ENCODE results near the gene RBM10. TPM values are rescaled to one million over a fixed set of nuclear protein-coding genes. Genes with fewer than 3 reads are reported as not detected.

The RBM10 gene
- total RNA-seq, 1 experiment from 2014 or later = 69.5 TPM

DNA sequence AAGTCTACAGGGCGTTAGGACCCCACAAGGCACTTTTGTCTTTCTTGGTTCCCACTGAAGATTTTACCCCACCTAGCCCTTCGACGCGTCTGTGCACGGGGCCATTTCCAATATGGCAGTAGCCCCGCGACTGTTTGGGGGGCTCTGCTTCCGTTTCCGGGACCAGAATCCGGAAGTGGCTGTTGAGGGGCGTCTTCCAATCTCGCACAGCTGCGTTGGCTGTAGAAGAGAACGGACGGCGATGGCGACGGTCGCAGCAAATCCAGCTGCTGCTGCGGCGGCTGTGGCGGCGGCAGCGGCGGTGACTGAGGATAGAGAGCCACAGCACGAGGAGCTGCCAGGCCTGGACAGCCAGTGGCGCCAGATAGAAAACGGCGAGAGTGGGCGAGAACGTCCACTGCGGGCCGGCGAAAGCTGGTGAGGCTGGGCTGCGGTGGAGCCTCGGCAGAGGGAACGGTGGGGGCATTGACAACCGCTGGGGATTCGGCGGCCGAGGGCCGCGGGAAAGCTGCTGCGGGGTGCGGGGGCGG, 87.8 kb downstream of the RBM10 start, which contains the start of gene USP11:
Gene USP11 (plus strand): TSS at position 207 of the 530 bp plus-strand sequence. CDS start 35 bp downstream, at position 242.
- Mint-ChIP-seq H3K27me3 (ENCODE audit: insufficient read depth, unreplicated experiment) (peaks cover 53% of the 10 kb centered on the region), H3K36me3 (ENCODE audit: insufficient read depth, unreplicated experiment) (peaks cover 31% of the 10 kb centered on the region), H3K9me3 (ENCODE audit: unreplicated experiment) (no peaks in the 10 kb centered on the region), H3K27ac (ENCODE audit: low read depth, unreplicated experiment) (peak within 1 kb of the TSS; percentile 100), H3K4me3 (ENCODE audit: unreplicated experiment) (peak within 1 kb of the TSS; percentile 95), H3K4me1 (ENCODE audit: insufficient read depth, unreplicated experiment) (peaks cover 6% of the 10 kb centered on the region)
- DNase-seq (ENCODE audit: unreplicated experiment) = no peak
- BruUV-seq (replicated peaks) = TSS peak; percentile 79
- ChIA-PET CTCF (interaction anchor here (0.9 kb wide), 1 partner anchor 151 kb away, joined by 3 read pairs; no protein-coding TSS in a partner anchor), POLR2A (interaction anchor here (0.8 to 3.8 kb wide), 11 partner anchors 13 to 251 kb away, joined by 3 to 79 read pairs (median 5); partner anchors contain the start of genes CDK16, NDUFB11 and RBM10)
- TF ChIP-seq CTCF (IDR thresholded peaks at IDR 0.05; ENCODE audit: unreplicated experiment) = no peak
- intact Hi-C loops (cut with micrococcal nuclease) = no loop called here

DNA sequence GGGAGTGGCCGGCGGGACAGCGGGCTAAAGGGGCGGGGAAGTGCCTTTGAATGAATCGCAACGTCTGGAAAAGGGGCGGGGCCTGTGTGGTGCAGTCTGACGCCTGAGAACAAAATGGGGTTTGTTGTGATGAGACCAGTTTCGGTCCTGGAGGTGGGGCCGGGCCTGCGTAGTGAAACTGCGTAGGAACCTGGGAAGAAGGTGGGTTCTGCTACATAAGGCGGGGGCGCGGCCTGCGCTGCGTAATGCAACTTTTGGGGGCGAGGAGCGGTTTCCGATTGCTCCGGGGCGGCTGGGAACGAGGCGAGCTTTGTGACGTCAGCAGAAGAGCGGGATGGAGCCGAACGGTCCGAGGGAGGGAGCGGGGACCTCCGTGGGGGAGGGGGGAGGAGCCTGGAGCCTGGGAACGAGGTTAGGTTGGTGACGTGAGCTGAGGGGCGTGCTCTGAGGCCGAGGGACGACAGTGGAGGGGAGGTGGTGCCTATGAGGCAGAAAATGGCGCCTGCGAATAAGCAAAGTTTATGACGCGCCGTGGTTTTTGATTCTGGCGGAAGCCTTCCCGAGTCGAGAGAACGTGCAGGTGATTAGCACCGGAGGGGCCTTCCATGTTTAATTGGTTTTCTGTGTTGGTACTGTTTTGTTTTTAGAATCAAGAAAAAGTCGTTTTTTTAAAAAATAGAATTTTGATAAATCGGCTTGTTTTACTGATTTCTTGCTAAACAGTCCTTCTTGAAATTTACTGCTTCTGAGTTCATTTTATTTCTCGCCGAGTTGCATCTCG, 88.5 kb downstream of the RBM10 start:
- peak overlapping the region; percentile 95 for H3K4me3 Mint-ChIP-seq (ENCODE audit: unreplicated experiment)
- POLR2A ChIA-PET = interaction anchor here (0.7 to 3.8 kb wide), 12 partner anchors 14 to 251 kb away, joined by 3 to 79 read pairs (median 4); partner anchors contain the start of genes CDK16, NDUFB11 and RBM10
- peak overlapping the region; percentile 100 for H3K27ac Mint-ChIP-seq (ENCODE audit: low read depth, unreplicated experiment)
- CTCF ChIA-PET = interaction anchor here (0.9 kb wide), 1 partner anchor 150 kb away, joined by 3 read pairs; no protein-coding TSS in a partner anchor
- no peak for TF ChIP-seq CTCF (IDR thresholded peaks at IDR 0.05; ENCODE audit: unreplicated experiment)
- BruUV-seq (replicated peaks) = no TSS peak
- H3K36me3 Mint-ChIP-seq (ENCODE audit: insufficient read depth, unreplicated experiment) = peaks cover 25% of the 10 kb centered on the region
- peaks cover 6% of the 10 kb centered on the region for H3K4me1 Mint-ChIP-seq (ENCODE audit: insufficient read depth, unreplicated experiment)
- peaks cover 53% of the 10 kb centered on the region for H3K27me3 Mint-ChIP-seq (ENCODE audit: insufficient read depth, unreplicated experiment)
- intact Hi-C loops (cut with micrococcal nuclease) = no loop called here
- no peaks in the 10 kb centered on the region for H3K9me3 Mint-ChIP-seq (ENCODE audit: unreplicated experiment)
- DNase-seq (ENCODE audit: unreplicated experiment) = peak; percentile 94

DNA sequence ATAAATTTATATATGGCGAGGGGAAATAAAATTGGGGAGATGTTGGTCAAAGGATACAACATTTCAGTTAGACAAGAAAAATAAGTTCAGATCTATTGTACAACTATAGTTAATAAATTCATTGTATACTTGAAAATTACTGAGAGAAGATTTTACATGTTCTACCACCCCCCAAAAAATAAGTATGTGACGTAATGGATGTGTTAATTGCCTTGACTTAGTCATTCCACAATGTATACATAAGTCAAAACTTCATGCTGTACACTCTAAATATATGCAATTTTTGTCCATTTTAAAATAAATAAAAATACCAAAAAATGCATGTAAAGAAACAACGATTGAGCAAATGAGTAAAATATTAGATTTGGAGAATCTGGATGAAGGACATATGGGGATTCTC, 89.6 kb downstream of the RBM10 start:
- intact Hi-C loops (cut with micrococcal nuclease) = no loop called here
- Mint-ChIP-seq H3K4me3 (ENCODE audit: unreplicated experiment) (peak overlapping the region; percentile 95), H3K4me1 (ENCODE audit: insufficient read depth, unreplicated experiment) (peaks cover 6% of the 10 kb centered on the region), H3K27me3 (ENCODE audit: insufficient read depth, unreplicated experiment) (peaks cover 58% of the 10 kb centered on the region), H3K27ac (ENCODE audit: low read depth, unreplicated experiment) (peak overlapping the region; percentile 100), H3K9me3 (ENCODE audit: unreplicated experiment) (no peaks in the 10 kb centered on the region), H3K36me3 (ENCODE audit: insufficient read depth, unreplicated experiment) (peaks cover 25% of the 10 kb centered on the region)
- TF ChIP-seq CTCF (IDR thresholded peaks at IDR 0.05; ENCODE audit: unreplicated experiment) = no peak
- no TSS peak for BruUV-seq (replicated peaks)
- CTCF ChIA-PET = no interaction called here
- POLR2A ChIA-PET = interaction anchor here (0.7 kb wide), 1 partner anchor 14 kb away, joined by 3 read pairs; no protein-coding TSS in a partner anchor
- DNase-seq (ENCODE audit: unreplicated experiment) = no peak

- Mint-ChIP-seq H3K36me3 (ENCODE audit: insufficient read depth, unreplicated experiment) (peaks cover 25% of the 10 kb centered on the region), H3K27me3 (ENCODE audit: insufficient read depth, unreplicated experiment) (peaks cover 58% of the 10 kb centered on the region), H3K4me1 (ENCODE audit: insufficient read depth, unreplicated experiment) (peaks cover 6% of the 10 kb centered on the region)
These were observed 90.7 kb downstream of the RBM10 start for GRCh38 chrX:47235691-47236103.

More at GRCh38 chrX:47235691-47236103, 90.7 kb downstream of the RBM10 start:
- DNase-seq (ENCODE audit: unreplicated experiment) = no peak
- POLR2A ChIA-PET = interaction anchor here (0.7 to 1.0 kb wide), 2 partner anchors 15 to 18 kb away, joined by 3 read pairs; no protein-coding TSS in a partner anchor
- no TSS peak for BruUV-seq (replicated peaks)
- no peak overlapping the region for H3K4me3 Mint-ChIP-seq (ENCODE audit: unreplicated experiment)
- no peaks in the 10 kb centered on the region for H3K9me3 Mint-ChIP-seq (ENCODE audit: unreplicated experiment)
- CTCF ChIA-PET = interaction anchor here (0.5 kb wide), 1 partner anchor 236 kb away, joined by 3 read pairs; no protein-coding TSS in a partner anchor
- H3K27ac Mint-ChIP-seq (ENCODE audit: low read depth, unreplicated experiment) = no peak overlapping the region
- no peak for TF ChIP-seq CTCF (IDR thresholded peaks at IDR 0.05; ENCODE audit: unreplicated experiment)
- intact Hi-C loops (cut with micrococcal nuclease) = no loop called here

All from MCF 10A (cell line).